ENCODE measurements around the gene LRRC59. TPM values are rescaled to one million over a fixed set of nuclear protein-coding genes. Genes with fewer than 3 reads are reported as not detected.

Gene LRRC59
- total RNA-seq, 1 experiment from 2014 or later: 108 TPM

GRCh38 chr17:50353600-50354195 lies 43.6 kb downstream of the LRRC59 start:
- no peaks in the 10 kb centered on the region for H3K9me3 Mint-ChIP-seq
- no peak for TF ChIP-seq ZNF138 (CRISPR knock-in tag; conservative IDR thresholded peaks at IDR 0.05)
- no peak for TF ChIP-seq ESRRA (CRISPR knock-in tag; IDR thresholded peaks at IDR 0.05; ENCODE audit: borderline replicate concordance)
- no peak for TF ChIP-seq FOXJ3 (CRISPR knock-in tag; IDR thresholded peaks at IDR 0.05; ENCODE audit: borderline replicate concordance)
- TF ChIP-seq GTF2I (CRISPR knock-in tag; conservative IDR thresholded peaks at IDR 0.05): no peak
- TF ChIP-seq NR2C2 (CRISPR knock-in tag; IDR thresholded peaks at IDR 0.05): no peak
- TF ChIP-seq SOX15 (CRISPR knock-in tag; IDR thresholded peaks at IDR 0.05): no peak
- no peak for TF ChIP-seq TEAD1 (CRISPR knock-in tag; IDR thresholded peaks at IDR 0.05)
- no peak for TF ChIP-seq ERG (CRISPR knock-in tag; IDR thresholded peaks at IDR 0.05)
- TF ChIP-seq, protein P1, sequence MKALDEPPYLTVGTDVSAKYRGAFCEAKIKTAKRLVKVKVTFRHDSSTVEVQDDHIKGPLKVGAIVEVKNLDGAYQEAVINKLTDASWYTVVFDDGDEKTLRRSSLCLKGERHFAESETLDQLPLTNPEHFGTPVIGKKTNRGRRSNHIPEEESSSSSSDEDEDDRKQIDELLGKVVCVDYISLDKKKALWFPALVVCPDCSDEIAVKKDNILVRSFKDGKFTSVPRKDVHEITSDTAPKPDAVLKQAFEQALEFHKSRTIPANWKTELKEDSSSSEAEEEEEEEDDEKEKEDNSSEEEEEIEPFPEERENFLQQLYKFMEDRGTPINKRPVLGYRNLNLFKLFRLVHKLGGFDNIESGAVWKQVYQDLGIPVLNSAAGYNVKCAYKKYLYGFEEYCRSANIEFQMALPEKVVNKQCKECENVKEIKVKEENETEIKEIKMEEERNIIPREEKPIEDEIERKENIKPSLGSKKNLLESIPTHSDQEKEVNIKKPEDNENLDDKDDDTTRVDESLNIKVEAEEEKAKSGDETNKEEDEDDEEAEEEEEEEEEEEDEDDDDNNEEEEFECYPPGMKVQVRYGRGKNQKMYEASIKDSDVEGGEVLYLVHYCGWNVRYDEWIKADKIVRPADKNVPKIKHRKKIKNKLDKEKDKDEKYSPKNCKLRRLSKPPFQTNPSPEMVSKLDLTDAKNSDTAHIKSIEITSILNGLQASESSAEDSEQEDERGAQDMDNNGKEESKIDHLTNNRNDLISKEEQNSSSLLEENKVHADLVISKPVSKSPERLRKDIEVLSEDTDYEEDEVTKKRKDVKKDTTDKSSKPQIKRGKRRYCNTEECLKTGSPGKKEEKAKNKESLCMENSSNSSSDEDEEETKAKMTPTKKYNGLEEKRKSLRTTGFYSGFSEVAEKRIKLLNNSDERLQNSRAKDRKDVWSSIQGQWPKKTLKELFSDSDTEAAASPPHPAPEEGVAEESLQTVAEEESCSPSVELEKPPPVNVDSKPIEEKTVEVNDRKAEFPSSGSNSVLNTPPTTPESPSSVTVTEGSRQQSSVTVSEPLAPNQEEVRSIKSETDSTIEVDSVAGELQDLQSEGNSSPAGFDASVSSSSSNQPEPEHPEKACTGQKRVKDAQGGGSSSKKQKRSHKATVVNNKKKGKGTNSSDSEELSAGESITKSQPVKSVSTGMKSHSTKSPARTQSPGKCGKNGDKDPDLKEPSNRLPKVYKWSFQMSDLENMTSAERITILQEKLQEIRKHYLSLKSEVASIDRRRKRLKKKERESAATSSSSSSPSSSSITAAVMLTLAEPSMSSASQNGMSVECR (CRISPR knock-in tag; IDR thresholded peaks at IDR 0.05; ENCODE audit: borderline replicate concordance): no peak
- TF ChIP-seq GABPB1 (CRISPR knock-in tag; IDR thresholded peaks at IDR 0.05): no peak
- no peak for TF ChIP-seq ATF6 (CRISPR knock-in tag; IDR thresholded peaks at IDR 0.05)
- TF ChIP-seq NFE2L1 (CRISPR knock-in tag; IDR thresholded peaks at IDR 0.05): no peak
- TF ChIP-seq MYBL2 (CRISPR knock-in tag; IDR thresholded peaks at IDR 0.05): no peak
- TF ChIP-seq, protein P2, sequence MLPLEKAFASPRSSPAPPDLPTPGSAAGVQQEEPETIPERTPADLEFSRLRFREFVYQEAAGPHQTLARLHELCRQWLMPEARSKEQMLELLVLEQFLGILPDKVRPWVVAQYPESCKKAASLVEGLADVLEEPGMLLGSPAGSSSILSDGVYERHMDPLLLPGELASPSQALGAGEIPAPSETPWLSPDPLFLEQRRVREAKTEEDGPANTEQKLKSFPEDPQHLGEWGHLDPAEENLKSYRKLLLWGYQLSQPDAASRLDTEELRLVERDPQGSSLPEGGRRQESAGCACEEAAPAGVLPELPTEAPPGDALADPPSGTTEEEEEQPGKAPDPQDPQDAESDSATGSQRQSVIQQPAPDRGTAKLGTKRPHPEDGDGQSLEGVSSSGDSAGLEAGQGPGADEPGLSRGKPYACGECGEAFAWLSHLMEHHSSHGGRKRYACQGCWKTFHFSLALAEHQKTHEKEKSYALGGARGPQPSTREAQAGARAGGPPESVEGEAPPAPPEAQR (CRISPR knock-in tag; IDR thresholded peaks at IDR 0.05): no peak
- no peak for TF ChIP-seq SMAD3 (CRISPR knock-in tag; IDR thresholded peaks at IDR 0.05; ENCODE audit: borderline replicate concordance)
- TF ChIP-seq, protein P3, sequence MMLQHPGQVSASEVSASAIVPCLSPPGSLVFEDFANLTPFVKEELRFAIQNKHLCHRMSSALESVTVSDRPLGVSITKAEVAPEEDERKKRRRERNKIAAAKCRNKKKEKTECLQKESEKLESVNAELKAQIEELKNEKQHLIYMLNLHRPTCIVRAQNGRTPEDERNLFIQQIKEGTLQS (CRISPR knock-in tag; conservative IDR thresholded peaks at IDR 0.05): no peak
- no peak for TF ChIP-seq IRF1 (CRISPR knock-in tag; IDR thresholded peaks at IDR 0.05)
- DNase-seq (ENCODE audit: low spot score) (no peak), ATAC-seq (no peak)
- CTCF ChIA-PET: no interaction called here
- no peak overlapping the region for H3K27ac Mint-ChIP-seq
- H3K4me1 Mint-ChIP-seq: peaks cover 3% of the 10 kb centered on the region
- H3K4me3 Mint-ChIP-seq: no peak overlapping the region
- H3K36me3 Mint-ChIP-seq: peaks cover 29% of the 10 kb centered on the region
- no peaks in the 10 kb centered on the region for H3K27me3 Mint-ChIP-seq (ENCODE audit: low read depth)
- POLR2A ChIA-PET: no interaction called here
